HepG2 (cell line): ENCODE results near the gene OR52E2. TPM values are rescaled to one million over a fixed set of nuclear protein-coding genes. Genes with fewer than 3 reads are reported as not detected.

ENCODE experiments used
- BCL3 ChIP-seq: sonication (generic); formaldehyde crosslinking; IDR thresholded peaks from 2 replicates; pipeline ENCODE4 v1.5.1; 2020; ENCODE audit warnings: mild to moderate bottlenecking, missing genetic modification reagents, moderate library complexity
- BCL6 ChIP-seq: IDR thresholded peaks from 2 replicates; pipeline ENCODE4 v1.6.1; 2016; ENCODE audit warnings: missing genetic modification reagents, missing compliant biosample characterization
- CREM ChIP-seq, 2 experiments: sonication (generic) in 1 of 2; formaldehyde crosslinking in 1 of 2; IDR thresholded peaks; 2 replicates each; pipeline versions ENCODE4 v1.4.0 to v1.6.1; 2016 to 2020; ENCODE audit warnings: antibody characterized with exemption in 1 of 2, mild to moderate bottlenecking in 1 of 2, missing genetic modification reagents in 1 of 2
- KAT2B ChIP-seq: fragments of 150-350 bp; IDR thresholded peaks from 2 replicates; pipeline ENCODE4 v1.6.1; 2014; ENCODE audit warnings: low read depth, low read length, borderline replicate concordance
- KIAA2018 ChIP-seq: sonication (generic); formaldehyde crosslinking; IDR thresholded peaks from 2 replicates; pipeline ENCODE4 v1.5.0; 2020; ENCODE audit warnings: mild to moderate bottlenecking, missing genetic modification reagents, borderline replicate concordance
- SNRNP70 ChIP-seq: fragments of 200-400 bp; formaldehyde crosslinking; IDR thresholded peaks from 2 replicates; pipeline ENCODE4 v1.6.1; 2017; ENCODE audit warnings: mild to moderate bottlenecking, low read depth, low read length, moderate library complexity
- SRSF4 ChIP-seq: fragments of 200-400 bp; formaldehyde crosslinking; IDR thresholded peaks from one replicate; pipeline ENCODE4 v1.6.1; 2018; ENCODE audit warnings: mild to moderate bottlenecking, low read depth, low read length, moderate library complexity; ENCODE audit not compliant: poor library complexity, severe bottlenecking
- ZBTB7B ChIP-seq: sonication (generic); formaldehyde crosslinking; IDR thresholded peaks from 2 replicates; pipeline ENCODE4 v1.4.0; 2020; ENCODE audit warnings: missing genetic modification reagents
- polyA plus RNA-seq, 8 experiments: library from polyadenylated mRNA; depleted of rRNA in 3 of 8; stranded (reverse) in 7 of 8; unstranded in 1 of 8; fragments of >200 nt; fragmentation: Illumina TruSeq in 4 of 8; extraction: Trizol in 4 of 8; gene quantifications; 2 replicates each; pipeline versions ENCODE4 v1.2.1 to v1.2.3, GENCODE V29; 2011 to 2016; ENCODE audit warnings: low read depth in 4 of 8, missing spikeins in 1 of 8, mixed read lengths in 1 of 8; ENCODE audit not compliant: insufficient read depth in 1 of 8
- total RNA-seq, 5 experiments: library from RNA; depleted of rRNA; stranded (reverse); fragments of >200 nt; fragmentation: Illumina TruSeq; extraction: Trizol; gene quantifications; 2 replicates each; pipeline ENCODE4 v1.2.3, GENCODE V29; 2016; ENCODE audit warnings: low read depth in 1 of 5

The OR52E2 gene
- total and polyA plus RNA-seq, 2 of the 13 experiments (the other 11 are each of a cell fraction or from before 2014, with no cell fraction given) = not detected

- TF ChIP-seq KIAA2018 = no peak
- TF ChIP-seq CREM (IDR thresholded peaks at IDR 0.05) = no peak
- no peak for TF ChIP-seq CREM (CRISPR knock-in tag; IDR thresholded peaks at IDR 0.05)
- TF ChIP-seq BCL6 = no peak
- TF ChIP-seq SRSF4 = no peak
- TF ChIP-seq ZBTB7B = no peak
- no peak for TF ChIP-seq SNRNP70
- no peak for TF ChIP-seq BCL3 (CRISPR knock-in tag)
- no peak for TF ChIP-seq KAT2B
Measured at GRCh38 chr11:5090668-5091067, 31.2 kb upstream of the OR52E2 start (continued).
